IgD-negative memory B cell (primary cell): Measurements from ENCODE around the gene GRK6. TPM values are rescaled to one million over a fixed set of nuclear protein-coding genes. Genes with fewer than 3 reads are reported as not detected.

Experiments used
- H3K27ac Mint-ChIP-seq, 3 donors: one replicate each; pipeline ENCODE4 v1.8.0; 2020 to 2022; ENCODE audit warnings: mild to moderate bottlenecking in 3 of 3, mixed read lengths in 3 of 3, moderate library complexity in 1 of 3
- H3K27me3 Mint-ChIP-seq: one replicate; pipeline ENCODE4 v1.8.0; 2021; ENCODE audit warnings: mixed read lengths
- H3K36me3 Mint-ChIP-seq: one replicate; pipeline ENCODE4 v1.8.0; 2020; ENCODE audit warnings: mild to moderate bottlenecking, mixed read lengths
- H3K4me1 Mint-ChIP-seq, 3 donors: one replicate each; pipeline ENCODE4 v1.8.0; 2020 to 2022; ENCODE audit warnings: mixed read lengths in 3 of 3, mild to moderate bottlenecking in 1 of 3
- H3K4me3 Mint-ChIP-seq, 4 donors: one replicate each; pipeline ENCODE4 v1.8.0; 2020 to 2022; ENCODE audit warnings: mild to moderate bottlenecking in 4 of 4, mixed read lengths in 4 of 4, moderate library complexity in 3 of 4
- H3K9me3 Mint-ChIP-seq, 3 donors: one replicate each; pipeline ENCODE4 v1.8.0; 2020 to 2021; ENCODE audit warnings: mixed read lengths in 3 of 3, mild to moderate bottlenecking in 1 of 3
- polyA plus RNA-seq: library from polyadenylated mRNA; unstranded; fragments of 300-500 nt; fragmentation: Illumina TruSeq; gene quantifications from one replicate; pipeline ENCODE4 v1.2.3, GENCODE V29; 2021

The GRK6 gene
- polyA plus RNA-seq, 1 donor from 2014 or later = 107 TPM

- Mint-ChIP-seq H3K9me3 (no peaks in the 10 kb centered on the region), H3K36me3 (peaks cover 5% of the 10 kb centered on the region), H3K4me3 (peak overlapping the region; percentile 91 to 99 (median 98)), H3K27me3 (no peaks in the 10 kb centered on the region), H3K4me1 (peaks cover 29 to 40% (median 39%) of the 10 kb centered on the region in 3 donors), H3K27ac (peak overlapping the region; percentile 77 to 98 (median 95))
Measured at GRCh38 chr5:177427211-177427822, 841 bp downstream of the GRK6 start.

GRCh38 chr5:177427919-177428573, 1.6 kb downstream of the GRK6 start:
- Mint-ChIP-seq H3K4me3 (peak overlapping the region; percentile 91 to 99 (median 98)), H3K9me3 (no peaks in the 10 kb centered on the region), H3K27me3 (no peaks in the 10 kb centered on the region), H3K36me3 (peaks cover 5% of the 10 kb centered on the region), H3K4me1 (peaks cover 29 to 40% (median 39%) of the 10 kb centered on the region in 3 donors), H3K27ac (peak overlapping the region; percentile 77 to 98 (median 95))

GRCh38 chr5:177428574-177429217, 2.2 kb downstream of the GRK6 start:
- peak overlapping the region; percentile 94 to 98 (median 95) for H3K27ac Mint-ChIP-seq
- H3K9me3 Mint-ChIP-seq = no peaks in the 10 kb centered on the region
- H3K4me1 Mint-ChIP-seq = peaks cover 29 to 45% (median 39%) of the 10 kb centered on the region in 3 donors
- H3K4me3 Mint-ChIP-seq = peak overlapping the region; percentile 91 to 99 (median 98)
- H3K36me3 Mint-ChIP-seq = peaks cover 5% of the 10 kb centered on the region
- H3K27me3 Mint-ChIP-seq = no peaks in the 10 kb centered on the region

DNA sequence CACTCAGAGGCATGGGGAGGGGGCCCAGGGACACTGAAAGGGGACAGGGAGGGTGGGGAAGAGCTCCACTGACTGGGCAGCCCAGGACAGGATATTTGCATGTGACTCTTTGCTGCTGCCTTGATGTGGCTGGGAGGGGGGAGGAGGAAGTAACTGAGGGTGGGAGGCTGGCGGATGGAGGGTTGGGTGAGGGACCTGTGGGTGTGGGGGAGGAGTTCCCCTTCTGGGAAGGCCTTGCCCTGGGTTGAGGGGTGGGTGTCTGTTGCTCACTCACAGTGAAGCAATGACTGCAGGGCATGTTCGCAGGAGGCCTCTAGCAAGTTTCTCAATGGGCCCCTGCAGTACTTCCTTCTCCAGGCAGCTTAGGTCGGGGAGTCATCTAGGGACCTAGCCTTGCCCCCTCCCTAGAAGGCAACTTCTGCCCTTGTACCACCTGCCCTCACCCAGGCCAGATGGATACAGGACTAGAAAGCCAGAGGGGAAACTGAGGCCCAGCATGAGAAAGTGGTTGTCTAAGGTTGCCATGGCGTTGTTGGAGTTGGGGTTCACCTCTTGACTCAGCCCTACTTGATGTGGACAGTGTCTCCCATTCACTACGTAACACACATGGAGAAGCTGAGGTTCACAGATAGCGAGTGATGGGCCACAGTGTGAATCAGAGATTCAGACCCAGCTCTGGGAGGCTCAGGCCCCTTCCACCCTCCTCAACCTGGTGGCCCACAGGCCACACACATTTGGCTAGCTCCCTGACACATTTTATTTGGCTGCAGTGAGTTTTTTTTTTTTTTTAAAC, 3.0 kb downstream of the GRK6 start:
- no peaks in the 10 kb centered on the region for H3K9me3 Mint-ChIP-seq
- peak overlapping the region; percentile 94 to 98 (median 95) for H3K27ac Mint-ChIP-seq
- H3K4me1 Mint-ChIP-seq = peaks cover 29 to 47% (median 39%) of the 10 kb centered on the region in 3 donors
- no peaks in the 10 kb centered on the region for H3K27me3 Mint-ChIP-seq
- H3K36me3 Mint-ChIP-seq = peaks cover 5% of the 10 kb centered on the region
- peak overlapping the region; percentile 91 to 99 (median 98) for H3K4me3 Mint-ChIP-seq

DNA sequence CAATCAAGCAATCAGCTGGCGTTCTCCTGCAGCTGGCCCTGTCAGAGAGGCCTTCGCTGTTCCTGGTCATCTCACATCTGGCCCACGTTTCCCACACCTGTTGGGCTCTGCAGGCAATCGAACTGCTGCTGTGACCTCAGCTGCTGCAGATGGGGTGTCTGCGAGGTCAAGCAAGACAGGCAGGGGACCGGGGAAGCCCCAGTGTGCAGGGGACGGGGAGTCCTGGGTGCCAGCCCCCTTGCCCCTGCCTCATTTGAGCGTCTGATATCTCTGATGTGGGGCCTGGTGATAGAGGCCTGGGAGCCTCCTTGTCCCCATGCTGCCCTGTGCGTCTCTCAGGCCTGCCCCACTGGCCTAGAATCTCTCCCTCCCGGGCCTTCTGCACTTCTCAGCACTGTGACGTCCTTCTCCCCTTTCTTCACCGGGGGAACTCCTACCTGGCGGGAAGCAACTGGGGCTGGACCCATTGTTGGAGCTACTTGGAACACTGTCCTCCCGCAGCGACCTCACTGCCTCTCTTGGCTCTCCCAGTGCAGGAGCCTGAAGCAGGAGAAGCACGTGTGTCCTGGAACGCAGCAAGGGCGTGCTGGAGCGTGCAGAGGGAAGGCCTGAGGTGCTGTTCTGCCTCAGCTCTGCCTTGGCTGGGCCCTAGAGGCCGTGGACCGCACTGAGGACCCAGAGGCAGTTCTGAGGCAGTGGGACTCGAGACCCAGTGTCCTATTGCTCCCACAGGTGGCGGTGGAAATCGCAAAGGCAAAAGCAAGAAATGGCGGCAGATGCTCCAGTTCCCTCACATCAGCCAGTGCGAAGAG, 3.9 kb downstream of the GRK6 start:
- Mint-ChIP-seq H3K27ac (peak overlapping the region; percentile 94 to 98 (median 95)), H3K4me3 (peak overlapping the region; percentile 86 to 99 (median 94))

DNA sequence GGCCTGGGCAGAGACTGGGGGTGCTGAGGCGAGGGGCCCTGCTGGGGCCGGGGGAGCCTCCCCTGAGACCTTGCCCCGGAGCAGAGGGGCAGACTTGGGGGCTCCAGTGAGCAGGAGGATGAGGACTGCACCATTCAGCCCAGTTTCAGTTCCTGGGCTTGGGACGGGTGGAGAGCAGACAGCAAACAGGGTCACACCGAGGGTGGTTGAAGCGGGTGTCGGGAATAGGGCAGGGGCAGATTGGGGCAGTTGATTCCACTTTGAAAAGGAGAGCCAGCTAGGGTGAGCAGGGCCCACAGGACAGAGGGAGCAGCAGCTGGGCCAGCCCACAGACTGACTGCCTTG, 4.5 kb downstream of the GRK6 start:
- Mint-ChIP-seq H3K4me3 (peak overlapping the region; percentile 73 to 99 (median 92)), H3K9me3 (no peaks in the 10 kb centered on the region), H3K4me1 (peaks cover 21 to 38% (median 34%) of the 10 kb centered on the region in 3 donors), H3K36me3 (peaks cover 5% of the 10 kb centered on the region), H3K27ac (peak overlapping the region; percentile 94 to 98 (median 95)), H3K27me3 (no peaks in the 10 kb centered on the region)

More for the DNA sequence above, 3.9 kb downstream of the GRK6 start:
- H3K9me3 Mint-ChIP-seq = no peaks in the 10 kb centered on the region
- peaks cover 5% of the 10 kb centered on the region for H3K36me3 Mint-ChIP-seq
- H3K4me1 Mint-ChIP-seq = peaks cover 26 to 42% (median 37%) of the 10 kb centered on the region in 3 donors
- no peaks in the 10 kb centered on the region for H3K27me3 Mint-ChIP-seq

GRCh38 chr5:177431317-177432142, 5.1 kb downstream of the GRK6 start:
- peaks cover 5% of the 10 kb centered on the region for H3K36me3 Mint-ChIP-seq
- H3K27ac Mint-ChIP-seq = peak overlapping the region; percentile 94 to 98 (median 95)
- H3K4me3 Mint-ChIP-seq = peak overlapping the region; percentile 73 to 99 (median 92)
- no peaks in the 10 kb centered on the region for H3K9me3 Mint-ChIP-seq
- H3K27me3 Mint-ChIP-seq = no peaks in the 10 kb centered on the region
- H3K4me1 Mint-ChIP-seq = peaks cover 21 to 39% (median 31%) of the 10 kb centered on the region in 3 donors

- Mint-ChIP-seq H3K4me3 (peak overlapping the region; percentile 73 to 99 (median 92)), H3K9me3 (no peaks in the 10 kb centered on the region), H3K4me1 (peaks cover 23 to 40% (median 31%) of the 10 kb centered on the region in 3 donors), H3K36me3 (peaks cover 5% of the 10 kb centered on the region), H3K27me3 (no peaks in the 10 kb centered on the region), H3K27ac (peak overlapping the region; percentile 94 to 98 (median 95))
Measured at GRCh38 chr5:177432143-177432838, 5.8 kb downstream of the GRK6 start.

- Mint-ChIP-seq H3K36me3 (peaks cover 5% of the 10 kb centered on the region), H3K9me3 (no peaks in the 10 kb centered on the region)
Measured at GRCh38 chr5:177432839-177433657, 6.6 kb downstream of the GRK6 start.

DNA sequence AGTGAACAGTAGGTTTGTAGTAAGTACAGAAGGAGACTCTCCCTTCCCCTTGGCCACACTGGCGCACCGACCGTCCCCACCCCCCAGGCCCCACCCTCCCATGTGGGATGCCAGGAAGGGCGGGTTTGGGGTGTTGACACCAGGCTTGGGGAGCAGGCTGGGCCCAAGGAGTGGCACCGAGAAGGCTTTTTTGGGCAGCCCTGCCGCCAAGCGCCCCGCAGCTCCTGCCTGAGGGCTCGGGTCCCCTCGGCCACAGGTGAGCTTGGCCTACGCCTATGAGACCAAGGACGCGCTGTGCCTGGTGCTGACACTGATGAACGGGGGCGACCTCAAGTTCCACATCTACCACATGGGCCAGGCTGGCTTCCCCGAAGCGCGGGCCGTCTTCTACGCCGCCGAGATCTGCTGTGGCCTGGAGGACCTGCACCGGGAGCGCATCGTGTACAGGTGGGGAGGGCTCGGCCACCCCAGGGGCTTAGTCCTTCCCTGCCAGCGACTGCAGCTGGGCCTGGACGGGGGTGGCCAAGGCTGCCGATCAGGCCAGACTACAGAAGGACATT, 7.3 kb downstream of the GRK6 start:
- Mint-ChIP-seq H3K4me3 (peak overlapping the region in 2 of 4 donors; percentile 43 to 57), H3K4me1 (peaks cover 22 to 39% (median 31%) of the 10 kb centered on the region in 3 donors), H3K27me3 (no peaks in the 10 kb centered on the region), H3K27ac (peak overlapping the region in 2 of 3 donors; percentile 53 to 81), H3K36me3 (peaks cover 5% of the 10 kb centered on the region), H3K9me3 (no peaks in the 10 kb centered on the region)

More at GRCh38 chr5:177432839-177433657, 6.6 kb downstream of the GRK6 start:
- Mint-ChIP-seq H3K27ac (peak overlapping the region; percentile 53 to 81 (median 71)), H3K4me3 (peak overlapping the region in 1 of 4 donors; percentile 43), H3K27me3 (no peaks in the 10 kb centered on the region), H3K4me1 (peaks cover 23 to 38% (median 31%) of the 10 kb centered on the region in 3 donors)

DNA sequence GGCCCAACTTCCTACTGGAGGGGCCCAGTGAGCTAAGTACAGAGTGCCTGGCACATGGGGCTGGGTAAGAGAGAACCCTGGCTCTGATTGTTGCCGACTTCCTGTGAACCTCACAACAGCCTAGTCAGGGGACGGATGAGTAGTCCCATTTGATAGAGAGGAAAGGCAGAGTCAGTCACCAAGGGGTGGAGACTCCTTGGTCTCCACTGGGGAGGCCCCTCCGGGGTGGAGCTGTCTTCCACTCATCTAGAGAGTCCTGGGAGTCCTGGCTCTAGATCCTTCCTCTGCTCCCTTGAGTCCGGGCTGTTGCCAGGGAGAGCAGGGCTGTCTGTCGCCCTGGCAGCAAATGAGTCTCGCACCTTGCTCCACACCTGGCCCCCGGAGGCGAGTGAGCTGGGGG, 8.0 kb downstream of the GRK6 start:
- Mint-ChIP-seq H3K27ac (peak overlapping the region; percentile 59 to 81 (median 71)), H3K9me3 (no peaks in the 10 kb centered on the region), H3K27me3 (no peaks in the 10 kb centered on the region), H3K36me3 (no peaks in the 10 kb centered on the region), H3K4me1 (peaks cover 15 to 34% (median 25%) of the 10 kb centered on the region in 3 donors), H3K4me3 (peak overlapping the region in 2 of 4 donors; percentile 12 to 43)
